HL-60 (cell line): ENCODE data around the gene SUPT4H1.

Experiments used
- CTCF ChIP-seq: IDR thresholded peaks from one replicate; pipeline ENCODE4 v1.5.1; 2011; ENCODE audit warnings: low read length, control low read depth, inconsistent platforms; ENCODE audit not compliant: insufficient read depth
- GABPA ChIP-seq: IDR thresholded peaks from 2 replicates; pipeline ENCODE4 v1.6.1; 2012; ENCODE audit warnings: low read depth
- POLR2AphosphoS5 ChIP-seq: IDR thresholded peaks from 2 replicates; pipeline ENCODE4 v1.6.1; 2012; ENCODE audit warnings: low read depth
- REST ChIP-seq: IDR thresholded peaks from 2 replicates; pipeline ENCODE4 v1.6.1; 2012; ENCODE audit warnings: low read depth; ENCODE audit not compliant: insufficient replicate concordance
- SPI1 ChIP-seq: IDR thresholded peaks from 2 replicates; pipeline ENCODE4 v1.6.1; 2012; ENCODE audit warnings: low read depth, mild to moderate bottlenecking, borderline replicate concordance

GRCh38 chr17:58306131-58306951, 45.7 kb downstream of the SUPT4H1 start:
- no peak for TF ChIP-seq SPI1
- no peak for TF ChIP-seq CTCF
- TF ChIP-seq GABPA: no peak
- TF ChIP-seq POLR2AphosphoS5: peak; percentile 83
- TF ChIP-seq REST: no peak
